T-helper 1 cell treated with Interleukin-12 subunit alpha and Interleukin-12 subunit beta and Interleukin-4 antibody, amounts not matched to agents 30 ng/mL and 1 ng/mL, for 36 hours (primary cell): ENCODE results near the gene A1BG. TPM values are rescaled to one million over a fixed set of nuclear protein-coding genes. Genes with fewer than 3 reads are reported as not detected.

Experiments
- intact Hi-C: fragments of 100-400 bp; cut with micrococcal nuclease; formaldehyde crosslinking; loops from one replicate; pipeline ENCODE4 v1.15.1; 2024
- total RNA-seq: library from RNA; stranded (reverse); gene quantifications from 2 replicates; pipeline ENCODE4 v1.2.3, GENCODE V29; 2022

A1BG gene
- total RNA-seq, 1 donor from 2014 or later = 6.9 TPM

DNA sequence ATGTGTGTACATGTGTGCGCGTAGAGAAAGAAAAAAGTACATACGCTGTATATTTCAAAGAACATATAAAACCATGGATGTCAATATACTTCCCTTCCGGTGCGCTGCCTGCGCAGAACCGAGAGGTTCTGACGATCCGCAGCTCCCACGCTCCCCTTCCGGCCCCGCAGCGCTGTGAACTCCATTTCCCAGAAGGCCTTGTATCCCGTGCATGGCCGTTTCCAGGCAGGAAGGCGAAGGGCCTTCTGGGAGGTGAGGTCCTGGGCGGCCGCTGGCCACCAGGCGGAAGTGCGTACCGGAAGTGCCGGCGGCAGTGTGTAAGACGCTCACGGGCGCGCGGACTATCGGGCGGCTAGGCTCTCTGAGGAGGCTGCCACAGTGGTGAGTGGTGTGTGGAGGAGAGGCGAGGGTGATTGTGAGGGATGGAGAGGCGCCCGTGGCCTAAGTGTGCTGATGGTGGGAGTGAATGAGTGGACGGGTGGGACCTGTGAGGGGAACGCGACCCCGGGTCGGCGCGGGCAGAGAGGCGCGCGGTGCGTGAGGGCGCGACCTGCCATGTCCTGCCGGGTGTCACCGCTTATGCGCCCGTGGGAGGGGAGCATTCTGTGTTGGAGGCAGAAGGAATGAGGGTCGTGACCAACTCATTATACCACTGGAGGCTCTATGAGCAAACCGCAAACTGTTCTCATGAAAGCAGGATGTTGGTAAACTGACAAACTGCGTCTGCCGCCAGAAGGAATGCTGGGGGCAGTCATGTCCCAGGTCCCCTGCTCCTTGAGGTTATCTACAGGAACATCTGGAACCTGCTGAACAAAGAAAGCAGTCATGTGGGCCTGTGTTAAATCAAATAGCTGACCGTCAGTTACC, 48.0 kb downstream of the A1BG start, which contains the start of gene ERVK3-1:
TSS of gene ERVK3-1 (plus strand) at position 313 of the 867 bp plus-strand sequence. CDS start 6,792 bp downstream, outside the sequence.
- intact Hi-C loops = loop anchor here (1.0 to 2.0 kb wide), 24 partner anchors 21 to 1065 kb away; partner anchors contain the start of genes RPS5, ZNF132, ZNF17 and ZNF274

DNA sequence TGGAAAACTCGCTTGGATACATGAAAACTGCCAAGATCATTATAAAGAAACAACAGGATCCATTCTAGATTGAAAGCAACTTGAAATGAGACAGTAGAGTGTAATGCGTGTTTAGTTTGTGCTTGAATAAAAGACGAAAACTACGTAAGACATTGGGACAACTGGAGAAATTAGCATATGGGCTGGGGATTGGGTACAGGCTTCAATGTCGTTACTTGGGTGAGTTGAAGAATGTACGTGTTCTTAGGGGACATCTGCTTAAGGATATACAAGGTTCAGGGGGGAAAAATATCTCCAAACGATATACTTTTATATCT, 48.6 kb downstream of the A1BG start:
- intact Hi-C loops = loop anchor here (1.0 to 2.0 kb wide), 24 partner anchors 22 to 1064 kb away; partner anchors contain the start of genes RPS5, ZNF132, ZNF17 and ZNF274

DNA sequence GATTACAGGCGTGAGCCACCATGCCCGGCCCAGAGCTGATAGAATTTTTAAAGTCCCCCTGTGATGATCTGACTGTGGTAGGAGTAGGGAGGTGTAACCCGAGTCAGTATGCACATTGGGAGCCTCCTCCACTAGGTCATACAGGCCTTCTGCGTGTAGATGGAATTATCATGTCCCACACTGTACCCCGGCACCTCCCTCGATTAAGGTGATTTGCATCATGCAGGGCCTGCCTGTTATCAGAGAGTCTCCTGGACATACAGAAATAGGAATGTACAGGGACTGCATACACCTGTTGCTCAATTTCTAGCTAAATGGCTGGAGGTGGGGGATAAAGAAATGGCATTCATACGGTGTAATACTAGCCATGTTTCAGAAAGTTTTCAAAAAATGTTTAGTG, 49.0 kb downstream of the A1BG start:
- intact Hi-C loops = loop anchor here (2.0 kb wide), 2 partner anchors 173 to 827 kb away; partner anchors contain the start of genes ZNF446 and ZNF772

DNA sequence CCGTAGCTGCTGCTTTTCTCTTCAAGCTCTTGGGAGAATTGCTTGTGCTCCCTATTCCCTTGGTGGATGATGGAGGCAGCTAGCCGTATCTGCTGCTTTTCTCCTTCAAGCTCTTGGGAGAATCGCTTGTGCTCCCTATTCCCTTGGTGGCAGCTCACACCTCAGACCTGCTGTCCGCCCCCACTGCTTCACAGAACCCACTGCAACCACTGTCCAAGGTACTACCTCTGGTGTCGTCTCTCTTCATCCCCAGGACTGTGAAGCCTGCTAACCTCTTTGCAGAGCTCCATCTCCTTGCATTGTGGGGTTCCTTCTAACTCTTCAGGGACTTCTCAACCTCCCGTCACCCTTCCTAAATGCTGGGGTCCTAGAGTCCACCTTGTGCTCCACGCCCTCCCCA, 52.7 kb downstream of the A1BG start:
- intact Hi-C loops = no loop called here

DNA sequence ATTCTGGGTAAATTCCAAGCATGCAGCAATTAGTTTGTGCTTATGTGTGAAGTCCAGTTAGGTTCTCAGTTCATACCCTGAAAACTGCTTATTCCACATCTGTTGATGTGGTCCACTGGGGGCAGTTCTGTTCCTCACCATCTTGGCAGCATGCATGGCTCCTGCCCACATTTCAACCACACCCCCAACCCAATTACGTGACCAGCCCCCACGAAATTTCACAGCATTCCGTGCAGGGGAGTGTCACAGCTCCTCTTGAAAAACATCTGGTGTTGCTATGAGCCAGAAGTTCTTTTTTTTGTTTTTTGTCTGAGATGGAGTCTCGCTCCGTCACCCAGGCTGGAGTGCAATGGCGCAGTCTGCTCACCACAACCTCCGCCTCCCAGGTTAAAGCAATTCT, 57.2 kb downstream of the A1BG start:
- intact Hi-C loops = no loop called here

Other genes starting within 250 kb of the A1BG start
- 2.7 and 2.8 TPM in 2 replicates for gene ZNF329, start 202.7 kb downstream of the A1BG start, total RNA-seq
- 20.7 and 21.0 TPM in 2 replicates for gene ZNF274, start 170.4 kb downstream of the A1BG start, total RNA-seq
- 41.6 and 42.0 TPM in 2 replicates for gene ZNF544, start 124.6 kb downstream of the A1BG start, total RNA-seq
- 4.9 and 5.5 TPM in 2 replicates for gene ZNF8, start 74.5 kb downstream of the A1BG start, total RNA-seq
- 64.8 and 68.1 TPM in 2 replicates for gene ERVK3-1, start 48.1 kb downstream of the A1BG start, total RNA-seq
- gene ZSCAN22, start 26.5 kb downstream of the A1BG start, total RNA-seq = 4.5 and 4.9 TPM in 2 replicates
- gene ZNF497, start 9.3 kb upstream of the A1BG start, total RNA-seq = 0.64 and 1.0 TPM in 2 replicates
- gene ZNF837, start 27.5 kb upstream of the A1BG start, total RNA-seq = 1.1 and 1.6 TPM in 2 replicates
- 894 and 904 TPM in 2 replicates for gene RPS5, start 33.8 kb upstream of the A1BG start, total RNA-seq
- 0.29 TPM in 1 of 2 replicates, not detected in the other for gene RNF225, start 42.2 kb upstream of the A1BG start, total RNA-seq
- 8.0 and 9.0 TPM in 2 replicates for gene ZNF584, start 55.2 kb upstream of the A1BG start, total RNA-seq
- 3.7 and 3.8 TPM in 2 replicates for gene ZNF132, start 86.7 kb upstream of the A1BG start, total RNA-seq
- gene ZNF324B, start 98.1 kb upstream of the A1BG start, total RNA-seq = 11.1 and 11.4 TPM in 2 replicates
- 10.6 and 12.6 TPM in 2 replicates for gene ZNF324, start 113.6 kb upstream of the A1BG start, total RNA-seq
- 7.8 and 9.3 TPM in 2 replicates for gene ZNF446, start 122.9 kb upstream of the A1BG start, total RNA-seq
- 12.9 and 17.2 TPM in 2 replicates for gene SLC27A5, start 158.5 kb upstream of the A1BG start, total RNA-seq
- gene ZBTB45, start 166.3 kb upstream of the A1BG start, total RNA-seq = 17.2 and 20.0 TPM in 2 replicates
- 432 TPM in 2 replicates for gene TRIM28, start 190.6 kb upstream of the A1BG start, total RNA-seq
- gene CHMP2A, start 201.6 kb upstream of the A1BG start, total RNA-seq = 130 and 139 TPM in 2 replicates
- gene UBE2M, start 205.1 kb upstream of the A1BG start, total RNA-seq = 96.8 and 105 TPM in 2 replicates
- gene MZF1, start 219.8 kb upstream of the A1BG start, total RNA-seq = 27.5 and 28.7 TPM in 2 replicates